Mesenchymal stem cell (in vitro differentiated cells and primary cell): ENCODE data around the gene ATP6V0E1.

Experiments
- DNase-seq: peaks from one replicate; pipeline ENCODE4 v3.0.0-alpha.2; 2013
- H2AFZ ChIP-seq: one replicate; pipeline ENCODE4 v1.6.1; 2013; ENCODE audit warnings: low read depth, mild to moderate bottlenecking, control low read depth, inconsistent platforms, low read length, moderate library complexity
- H2AK5ac ChIP-seq: 2 replicates; pipeline ENCODE4 v1.6.1; 2013; ENCODE audit warnings: low read length, moderate library complexity, mild to moderate bottlenecking, inconsistent platforms; ENCODE audit not compliant: severe bottlenecking
- H2BK120ac ChIP-seq: one replicate; pipeline ENCODE4 v1.6.1; 2013; ENCODE audit warnings: low read depth, mild to moderate bottlenecking, inconsistent platforms, low read length, moderate library complexity
- H2BK12ac ChIP-seq, 2 experiments: one replicate each; pipeline ENCODE4 v1.6.1; 2013; ENCODE audit warnings: inconsistent platforms in 2 of 2, low read length in 2 of 2, mild to moderate bottlenecking in 2 of 2, moderate library complexity in 2 of 2, control low read depth in 1 of 2
- H2BK15ac ChIP-seq: one replicate; pipeline ENCODE4 v1.6.1; 2013; ENCODE audit warnings: mild to moderate bottlenecking, low read depth, inconsistent platforms; ENCODE audit not compliant: poor library complexity, severe bottlenecking
- H2BK5ac ChIP-seq: 2 replicates; pipeline ENCODE4 v1.6.1; 2013; ENCODE audit warnings: low read depth, mild to moderate bottlenecking, low read length, control low read depth, inconsistent platforms; ENCODE audit not compliant: poor library complexity, severe bottlenecking
- H3K14ac ChIP-seq, 2 experiments: one replicate each; pipeline ENCODE4 v1.6.1; 2013; ENCODE audit warnings: inconsistent platforms in 2 of 2, low read length in 2 of 2, control low read depth in 1 of 2, mild to moderate bottlenecking in 1 of 2, moderate library complexity in 1 of 2
- H3K18ac ChIP-seq, 2 experiments: one replicate each; pipeline ENCODE4 v1.6.1; 2013; ENCODE audit warnings: inconsistent platforms in 2 of 2, low read length in 2 of 2, control low read depth in 1 of 2, low read depth in 1 of 2, mild to moderate bottlenecking in 1 of 2
- H3K23ac ChIP-seq, 2 experiments: one replicate each; pipeline ENCODE4 v1.6.1; 2013; ENCODE audit warnings: inconsistent platforms in 2 of 2, low read length in 2 of 2, mild to moderate bottlenecking in 2 of 2, moderate library complexity in 2 of 2, control low read depth in 1 of 2
- H3K27ac ChIP-seq: 2 replicates; pipeline ENCODE4 v1.5.1; 2013; ENCODE audit warnings: mild to moderate bottlenecking, moderate library complexity, low read length, control low read depth, inconsistent platforms; ENCODE audit not compliant: poor library complexity, severe bottlenecking
- H3K27me3 ChIP-seq, 2 experiments: 2 replicates each; pipeline versions ENCODE4 v1.6.1 to v1.7.0; 2013; ENCODE audit warnings: low read length in 2 of 2, mild to moderate bottlenecking in 2 of 2, moderate library complexity in 2 of 2, control low read depth in 1 of 2, inconsistent platforms in 1 of 2; ENCODE audit not compliant: control insufficient read depth in 1 of 2, insufficient read depth in 1 of 2
- H3K36me3 ChIP-seq, 2 experiments: 2 replicates each; pipeline versions ENCODE4 v1.6.1 to v1.7.0; 2013; ENCODE audit warnings: low read length in 2 of 2, control low read depth in 1 of 2, inconsistent platforms in 1 of 2, low read depth in 1 of 2, mild to moderate bottlenecking in 1 of 2; ENCODE audit not compliant: insufficient read depth in 2 of 2, control insufficient read depth in 1 of 2
- H3K4ac ChIP-seq, 2 experiments: one replicate each; pipeline ENCODE4 v1.6.1; 2013; ENCODE audit warnings: inconsistent platforms in 2 of 2, low read length in 2 of 2, mild to moderate bottlenecking in 2 of 2, moderate library complexity in 2 of 2, control low read depth in 1 of 2, low read depth in 1 of 2
- H3K4me1 ChIP-seq: 2 replicates; pipeline ENCODE4 v1.6.1; 2013; ENCODE audit warnings: low read depth, low read length, control low read depth; ENCODE audit not compliant: control insufficient read depth, insufficient read depth
- H3K4me2 ChIP-seq: 2 replicates; pipeline ENCODE4 v1.6.1; 2013; ENCODE audit warnings: low read length, mild to moderate bottlenecking, inconsistent platforms; ENCODE audit not compliant: poor library complexity, severe bottlenecking
- H3K4me3 ChIP-seq, 2 experiments: 2 replicates each; pipeline versions ENCODE4 v1.5.1 to v1.7.0; 2013; ENCODE audit warnings: low read length in 2 of 2, mild to moderate bottlenecking in 2 of 2, control low read depth in 1 of 2, low read depth in 1 of 2; ENCODE audit not compliant: insufficient read depth in 1 of 2
- H3K79me1 ChIP-seq: replicated peaks from 2 replicates; pipeline ENCODE4 v1.6.1; 2013; ENCODE audit warnings: mild to moderate bottlenecking, control low read depth, low read length, inconsistent platforms; ENCODE audit not compliant: poor library complexity, severe bottlenecking
- H3K9ac ChIP-seq: 2 replicates; pipeline ENCODE4 v1.7.0; 2013; ENCODE audit warnings: mild to moderate bottlenecking, low read length, moderate library complexity
- H3K9me3 ChIP-seq: 2 replicates; pipeline ENCODE4 v1.7.0; 2013; ENCODE audit warnings: mild to moderate bottlenecking, low read length; ENCODE audit not compliant: control insufficient read depth
- H4K8ac ChIP-seq: one replicate; pipeline ENCODE4 v1.6.1; 2013; ENCODE audit warnings: inconsistent platforms, mild to moderate bottlenecking, low read length, moderate library complexity
- H4K91ac ChIP-seq: one replicate; pipeline ENCODE4 v1.6.1; 2013; ENCODE audit warnings: mild to moderate bottlenecking, low read length, inconsistent platforms
- WGBS: methylation state at CpG from one replicate; pipeline ENCODE4 v1.1.7; 2013; ENCODE audit warnings: mixed read lengths; 5-methylcytosine and 5-hydroxymethylcytosine counted together

ATP6V0E1 gene

GRCh38 chr5:173055983-173056782 is 72.6 kb downstream of the ATP6V0E1 start, which contains the start of gene CREBRF:
Gene CREBRF (plus strand): TSS chr5:173056352. CDS start chr5:173080776, 24,424 bp downstream.
- Histone ChIP-seq H2BK120ac (peak within 1 kb of the TSS; percentile 85), H3K14ac (peak within 1 kb of the TSS in 1 of 2 experiments; percentile 95), H2BK12ac (peak within 1 kb of the TSS in 1 of 2 experiments; percentile 76), H3K4me1 (no peaks in the 10 kb centered on the region), H3K79me1 (peaks cover 9% of the 10 kb centered on the region), H2BK5ac (peak within 1 kb of the TSS; percentile 73), H3K36me3 (peaks cover 0 to 14% of the 10 kb centered on the region in 2 experiments), H2AFZ (peak within 1 kb of the TSS; percentile 72), H3K9me3 (no peaks in the 10 kb centered on the region), H3K4ac (peak within 1 kb of the TSS; percentile 64 to 69), H3K18ac (peak within 1 kb of the TSS; percentile 75 to 94), H3K4me2 (peak within 1 kb of the TSS; percentile 97), H3K9ac (peak within 1 kb of the TSS; percentile 87), H3K27me3 (no peaks in the 10 kb centered on the region), H4K8ac (peak within 1 kb of the TSS; percentile 77), H2AK5ac (no peak within 1 kb of the TSS), H3K23ac (no peak within 1 kb of the TSS), H3K4me3 (peak within 1 kb of the TSS; percentile 83 to 99), H3K27ac (peak within 1 kb of the TSS; percentile 96), H4K91ac (peak within 1 kb of the TSS; percentile 97), H2BK15ac (peak within 1 kb of the TSS; percentile 83)
- peak; percentile 97 for DNase-seq
- WGBS: under 1% methylated on average over 41 of the region's 74 CpGs

GRCh38 chr5:173056783-173057061 is 73.2 kb downstream of the ATP6V0E1 start:
- Histone ChIP-seq H3K4me3 (peak overlapping the region; percentile 83 to 99), H3K4ac (peak overlapping the region; percentile 64 to 69), H3K79me1 (peaks cover 9% of the 10 kb centered on the region), H4K8ac (peak overlapping the region; percentile 77), H3K4me2 (peak overlapping the region; percentile 72), H2AK5ac (no peak overlapping the region), H3K14ac (peak overlapping the region in 1 of 2 experiments; percentile 95), H3K9me3 (no peaks in the 10 kb centered on the region), H2AFZ (no peak overlapping the region), H3K27me3 (no peaks in the 10 kb centered on the region), H3K23ac (no peak overlapping the region), H2BK12ac (no peak overlapping the region), H3K18ac (peak overlapping the region; percentile 75 to 90), H3K36me3 (peaks cover 0 to 15% of the 10 kb centered on the region in 2 experiments), H2BK15ac (peak overlapping the region; percentile 83), H2BK120ac (peak overlapping the region; percentile 85), H3K27ac (no peak overlapping the region), H3K4me1 (no peaks in the 10 kb centered on the region), H2BK5ac (peak overlapping the region; percentile 73), H3K9ac (peak overlapping the region; percentile 87), H4K91ac (peak overlapping the region; percentile 97)
- no peak for DNase-seq
- 0% methylated on average over 21 of the region's 27 CpGs for WGBS

- H2BK15ac ChIP-seq: peak overlapping the region; percentile 83
- peak overlapping the region; percentile 12 to 94 for H3K18ac ChIP-seq
- peak overlapping the region; percentile 79 for H3K4me2 ChIP-seq
- no peaks in the 10 kb centered on the region for H3K9me3 ChIP-seq
- H4K91ac ChIP-seq: peak overlapping the region; percentile 5
- no peaks in the 10 kb centered on the region for H3K27me3 ChIP-seq
- H2BK5ac ChIP-seq: peak overlapping the region; percentile 46
- H3K4me1 ChIP-seq: no peaks in the 10 kb centered on the region
- H2AFZ ChIP-seq: peak overlapping the region; percentile 36
- DNase-seq: peak; percentile 99
- 1% methylated on average over 29 of the region's 38 CpGs for WGBS
- H2BK12ac ChIP-seq: peak overlapping the region in 1 of 2 experiments; percentile 60
- no peak overlapping the region for H2AK5ac ChIP-seq
- H3K23ac ChIP-seq: no peak overlapping the region
- peak overlapping the region; percentile 63 for H4K8ac ChIP-seq
- H3K14ac ChIP-seq: peak overlapping the region in 1 of 2 experiments; percentile 75
- peak overlapping the region in 1 of 2 experiments; percentile 92 for H3K4ac ChIP-seq
- H3K79me1 ChIP-seq: peaks cover 9% of the 10 kb centered on the region
- H2BK120ac ChIP-seq: peak overlapping the region; percentile 85
- peaks cover 0 to 15% of the 10 kb centered on the region in 2 experiments for H3K36me3 ChIP-seq
- peak overlapping the region; percentile 83 to 99 for H3K4me3 ChIP-seq
- peak overlapping the region; percentile 96 for H3K27ac ChIP-seq
- peak overlapping the region; percentile 87 for H3K9ac ChIP-seq
These were observed 73.7 kb downstream of the ATP6V0E1 start for GRCh38 chr5:173057062-173057924.

- peaks cover 17% of the 10 kb centered on the region for H3K79me1 ChIP-seq
- H2BK5ac ChIP-seq: no peak overlapping the region
- no peak overlapping the region for H2AK5ac ChIP-seq
- DNase-seq: no peak
- H3K27me3 ChIP-seq: no peaks in the 10 kb centered on the region
- no peak overlapping the region for H3K9ac ChIP-seq
- H4K8ac ChIP-seq: no peak overlapping the region
- peaks cover 3% of the 10 kb centered on the region for H3K4me1 ChIP-seq
- H3K9me3 ChIP-seq: no peaks in the 10 kb centered on the region
- H2BK12ac ChIP-seq: no peak overlapping the region
- no peak overlapping the region for H2BK120ac ChIP-seq
- H3K36me3 ChIP-seq: peaks cover 0 to 18% of the 10 kb centered on the region in 2 experiments
- H2BK15ac ChIP-seq: no peak overlapping the region
- H3K23ac ChIP-seq: no peak overlapping the region
- H3K14ac ChIP-seq: no peak overlapping the region
- no peak overlapping the region for H4K91ac ChIP-seq
- no peak overlapping the region for H3K4me3 ChIP-seq
- H3K27ac ChIP-seq: no peak overlapping the region
- H3K4ac ChIP-seq: no peak overlapping the region
- no peak overlapping the region for H3K18ac ChIP-seq
- no CpG with 5 or more reads among the region's 4 CpGs for WGBS
- no peak overlapping the region for H3K4me2 ChIP-seq
- H2AFZ ChIP-seq: no peak overlapping the region
These were observed 78.6 kb downstream of the ATP6V0E1 start for GRCh38 chr5:173062141-173062540.
